Measurements from ENCODE around the gene CPA3. TPM values are rescaled to one million over a fixed set of nuclear protein-coding genes. Genes with fewer than 3 reads are reported as not detected.

Gene CPA3
- total and polyA plus RNA-seq, 9 donors: 0.89 to 22.2 (median 3.1) TPM; not detected in 3

DNA sequence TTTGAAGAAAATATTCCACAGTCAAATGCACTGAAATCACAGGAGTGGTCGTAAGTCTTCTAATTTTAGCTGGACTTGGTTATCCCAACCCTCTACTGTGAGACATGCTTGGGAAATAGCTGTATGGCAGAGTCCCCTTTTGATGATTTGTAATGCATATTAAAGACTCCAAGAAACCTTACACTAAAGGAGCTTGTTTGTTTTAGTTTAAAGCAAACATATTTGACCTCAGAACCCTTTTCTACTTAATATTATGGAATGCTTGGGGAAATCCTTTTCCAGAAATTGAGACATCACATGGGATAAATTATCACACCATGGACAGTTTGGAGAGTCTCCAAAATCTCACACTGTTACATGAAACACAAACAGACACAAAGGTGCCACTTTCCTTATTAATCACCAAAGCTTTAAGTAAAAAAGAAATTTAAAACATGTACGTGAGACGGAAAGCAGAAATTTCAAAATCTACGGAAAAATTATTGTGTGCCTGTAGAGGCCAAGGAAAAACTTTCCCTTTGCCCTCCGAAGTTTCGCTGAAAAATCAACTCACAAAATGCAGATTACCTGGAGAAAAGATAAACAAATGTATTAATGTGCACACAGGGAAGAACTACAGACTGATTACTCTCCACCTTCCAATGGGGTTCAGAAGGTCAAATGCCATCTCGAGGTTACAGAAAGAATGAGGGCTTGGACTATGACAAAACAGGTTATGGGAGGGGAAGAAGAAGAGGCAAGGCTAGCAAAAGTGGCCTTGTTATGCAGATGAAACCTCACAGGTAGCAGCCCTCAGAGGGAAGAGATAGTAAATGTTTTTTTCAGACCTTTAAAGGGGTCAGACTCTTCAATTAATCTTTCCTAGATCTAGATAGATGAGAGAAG, 44.5 kb upstream of the CPA3 start:
- TF ChIP-seq CTCF (IDR thresholded peaks at IDR 0.05) (no peak), POLR2A (IDR thresholded peaks at IDR 0.05) (no peak), EP300 (IDR thresholded peaks at IDR 0.05) (no peak)
- no peaks in the 10 kb centered on the region for H3K27me3 ChIP-seq

GRCh38 chr3:148823026-148823425, 42.1 kb upstream of the CPA3 start:
- intact Hi-C loops (cut with DNase I): no loop called here
- 38 to 56% (median 41%) methylated on average over 1 of the region's 1 CpG for WGBS, 3 donors
- no peak for DNase-seq

More for the DNA sequence above, 44.5 kb upstream of the CPA3 start:
- H3K9me3 ChIP-seq: no peaks in the 10 kb centered on the region
- WGBS, 3 donors: 55 to 60% (median 57%) methylated on average over 7 of the region's 7 CpGs
- intact Hi-C loops (cut with DNase I): no loop called here
- H3K4me3 ChIP-seq: no peak overlapping the region
- no peak for DNase-seq
- no peaks in the 10 kb centered on the region for H3K36me3 ChIP-seq
- no peak overlapping the region for H3K27ac ChIP-seq
- no peaks in the 10 kb centered on the region for H3K4me1 ChIP-seq (ENCODE audit: insufficient read depth)

DNA sequence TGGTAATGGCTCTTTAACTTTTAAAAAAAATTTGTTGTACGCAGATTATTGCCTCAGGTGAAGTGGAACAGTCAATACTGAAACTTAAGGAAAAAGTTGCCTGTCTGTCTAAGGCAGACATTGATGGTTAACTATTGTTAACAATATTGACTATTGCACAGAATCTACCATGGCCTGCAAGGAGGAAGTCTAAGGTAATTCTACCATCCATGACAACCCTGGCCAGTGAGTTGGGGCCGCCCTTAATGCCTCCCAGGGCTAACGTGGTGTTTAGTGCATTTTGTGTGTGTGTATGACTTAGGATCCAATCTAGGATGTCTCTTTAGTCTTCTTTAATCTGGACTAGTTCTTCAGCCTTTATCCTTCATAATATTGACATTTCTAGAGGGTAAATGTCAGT, 39.6 kb upstream of the CPA3 start:
- no peak overlapping the region for H3K4me3 ChIP-seq

More at GRCh38 chr3:148823026-148823425, 42.1 kb upstream of the CPA3 start:
- H3K9me3 ChIP-seq: no peaks in the 10 kb centered on the region
- H3K4me1 ChIP-seq (ENCODE audit: insufficient read depth): no peaks in the 10 kb centered on the region
- no peak overlapping the region for H3K27ac ChIP-seq
- no peaks in the 10 kb centered on the region for H3K27me3 ChIP-seq
- no peaks in the 10 kb centered on the region for H3K36me3 ChIP-seq
- H3K4me3 ChIP-seq: no peak overlapping the region
- TF ChIP-seq CTCF (IDR thresholded peaks at IDR 0.05): no peak
- no peak for TF ChIP-seq EP300 (IDR thresholded peaks at IDR 0.05)
- no peak for TF ChIP-seq POLR2A (IDR thresholded peaks at IDR 0.05)

GRCh38 chr3:148827585-148827984, 37.5 kb upstream of the CPA3 start, which contains the start of gene CPB1:
CPB1 (plus strand) TSS chr3:148827811; CDS start chr3:148827824, 13 bp downstream.
- intact Hi-C loops (cut with DNase I): no loop called here
- no peaks in the 10 kb centered on the region for H3K36me3 ChIP-seq
- no peaks in the 10 kb centered on the region for H3K27me3 ChIP-seq
- no peak within 1 kb of the TSS for H3K4me3 ChIP-seq
- H3K27ac ChIP-seq: no peak within 1 kb of the TSS
- no peaks in the 10 kb centered on the region for H3K4me1 ChIP-seq (ENCODE audit: insufficient read depth)
- no peaks in the 10 kb centered on the region for H3K9me3 ChIP-seq
- TF ChIP-seq POLR2A (IDR thresholded peaks at IDR 0.05): no peak
- no peak for TF ChIP-seq EP300 (IDR thresholded peaks at IDR 0.05)
- TF ChIP-seq CTCF (IDR thresholded peaks at IDR 0.05): no peak
- no peak for DNase-seq

More for the DNA sequence above, 39.6 kb upstream of the CPA3 start:
- Histone ChIP-seq H3K4me1 (ENCODE audit: insufficient read depth) (no peaks in the 10 kb centered on the region), H3K27me3 (no peaks in the 10 kb centered on the region), H3K27ac (no peak overlapping the region), H3K36me3 (no peaks in the 10 kb centered on the region), H3K9me3 (no peaks in the 10 kb centered on the region)
- intact Hi-C loops (cut with DNase I): no loop called here
- 89 to 96% (median 94%) methylated on average over 3 of the region's 3 CpGs for WGBS, 3 donors
- DNase-seq: no peak
- TF ChIP-seq EP300 (IDR thresholded peaks at IDR 0.05): no peak
- no peak for TF ChIP-seq CTCF (IDR thresholded peaks at IDR 0.05)
- TF ChIP-seq POLR2A (IDR thresholded peaks at IDR 0.05): no peak

Measured in ovary (tissue), 9 donors.